Left renal cortex interstitium (tissue), 4 donors: ENCODE data around the gene TMEM269. TPM values are rescaled to one million over a fixed set of nuclear protein-coding genes. Genes with fewer than 3 reads are reported as not detected.

Source experiments
- DNase-seq, 4 donors: peaks; one replicate each; pipeline ENCODE4 v3.0.0-alpha.2; 2013; ENCODE audit warnings: low read depth in 4 of 4, low spot score in 2 of 4, missing footprints in 1 of 4
- polyA plus RNA-seq, 4 donors: library from polyadenylated mRNA; unstranded; fragments of 120-200 nt; gene quantifications; one replicate each; pipeline ENCODE4 v1.2.1, GENCODE V29; 2013; ENCODE audit not compliant: insufficient read length in 4 of 4

The TMEM269 gene, protein sequence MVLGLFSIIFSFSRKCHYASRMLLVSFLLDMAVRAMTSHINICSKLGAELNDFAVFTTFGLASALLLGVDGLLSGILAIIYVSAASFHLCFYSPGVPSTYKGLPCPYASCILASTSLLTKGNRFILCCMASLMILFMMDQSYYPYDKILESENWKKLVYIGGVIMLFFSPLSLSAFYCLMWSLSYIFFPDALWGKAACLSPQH
- 1 to 10 TPM in 2 of 4 donors, under 1 TPM in 2; 0.78 to 1.6 (median 0.97) TPM for polyA plus RNA-seq

DNA sequence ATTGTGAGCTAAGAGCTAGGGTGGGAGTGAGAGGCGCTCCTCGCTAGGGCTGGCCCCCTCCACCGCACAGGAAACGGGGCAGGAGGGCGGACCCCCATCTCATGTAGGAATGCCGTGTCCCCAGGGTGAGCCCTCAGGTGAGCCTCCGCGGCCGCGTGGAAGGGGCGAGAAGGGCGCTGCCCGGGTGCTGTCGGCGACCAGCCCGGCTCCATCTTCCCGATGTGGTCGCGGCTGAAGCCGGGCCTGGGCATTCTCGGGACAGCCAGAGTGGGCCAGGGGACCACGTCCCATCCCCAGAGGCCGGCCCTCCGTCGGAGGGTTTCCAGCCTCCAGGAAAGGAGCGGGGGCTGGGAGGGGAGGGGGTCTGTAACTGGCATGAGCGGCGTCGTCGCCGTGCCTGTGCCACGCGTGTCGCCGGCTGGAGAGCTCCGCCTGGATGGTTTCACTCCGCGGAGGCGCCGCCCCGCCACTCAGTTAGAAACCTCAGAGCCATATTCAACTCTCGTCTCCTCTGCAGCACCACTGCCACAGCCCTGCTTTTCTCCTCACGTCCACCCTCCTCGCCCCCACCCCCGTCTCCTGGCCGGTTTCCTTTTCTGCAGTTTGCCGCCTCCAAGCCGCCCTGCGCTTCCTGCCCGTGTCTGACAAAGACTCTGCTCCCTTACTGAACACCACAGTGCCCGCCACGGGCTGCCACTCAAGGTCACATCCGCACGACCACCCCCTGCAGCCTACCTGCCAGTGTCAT is at the start of gene TMEM269:
Gene TMEM269 (plus strand): TSS at position 46 of the 748 bp plus-strand sequence. CDS start 4,903 bp downstream, outside the sequence.
- DNase-seq = peak in 1 of 4 donors; percentile 9

DNA sequence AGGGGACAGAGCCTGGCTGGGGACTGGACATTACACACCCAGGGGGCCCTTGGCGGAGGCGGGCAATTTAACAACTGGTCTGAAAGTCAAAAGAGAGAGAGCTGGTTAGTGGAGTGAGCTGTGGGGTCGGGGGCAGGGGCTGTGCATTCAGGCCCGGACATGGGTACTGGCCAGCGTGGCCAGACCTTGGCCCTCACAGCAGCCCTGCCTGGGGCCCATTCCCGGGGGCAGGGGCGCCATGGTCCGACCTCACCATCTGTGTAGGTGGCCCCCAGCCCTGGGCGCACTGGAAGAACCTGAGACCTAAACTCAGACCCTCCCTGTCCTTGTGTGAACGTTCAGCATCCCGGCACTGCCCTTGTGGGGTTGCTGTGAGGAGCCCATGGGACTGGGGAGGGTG is 49.7 kb upstream of the TMEM269 start:
- DNase-seq = no peak

DNA sequence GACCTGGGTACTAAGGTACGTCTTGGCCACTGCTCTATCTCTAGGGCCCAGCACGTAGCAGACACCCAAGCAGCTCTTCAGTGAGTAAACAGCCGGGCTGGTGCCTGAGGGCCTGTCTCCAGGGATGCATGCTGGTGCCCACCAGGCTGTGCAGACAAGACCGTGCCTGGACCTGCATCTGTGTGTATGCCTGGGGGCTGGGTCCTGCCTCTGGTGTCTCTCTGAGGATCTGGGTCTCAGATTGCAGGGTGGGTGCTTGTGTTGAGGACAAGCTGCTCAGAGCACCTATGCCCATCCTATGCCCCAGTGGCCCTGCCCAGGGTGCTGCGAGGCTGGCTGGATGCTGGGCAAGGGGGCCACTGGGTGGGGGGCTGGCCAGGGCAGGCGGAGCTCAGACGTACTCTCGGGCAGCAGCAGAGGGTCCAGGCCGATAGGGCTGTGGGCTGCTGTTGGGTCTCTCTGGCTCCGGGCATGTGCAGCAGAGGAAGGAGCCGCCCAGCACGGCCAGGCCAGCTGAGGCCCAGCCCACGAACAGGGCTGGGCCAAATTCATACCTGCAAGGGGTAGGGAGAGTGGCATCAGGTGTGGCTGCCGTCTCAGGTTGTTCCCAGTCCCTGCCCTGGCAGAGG is 49.2 kb upstream of the TMEM269 start:
- DNase-seq = no peak

DNA sequence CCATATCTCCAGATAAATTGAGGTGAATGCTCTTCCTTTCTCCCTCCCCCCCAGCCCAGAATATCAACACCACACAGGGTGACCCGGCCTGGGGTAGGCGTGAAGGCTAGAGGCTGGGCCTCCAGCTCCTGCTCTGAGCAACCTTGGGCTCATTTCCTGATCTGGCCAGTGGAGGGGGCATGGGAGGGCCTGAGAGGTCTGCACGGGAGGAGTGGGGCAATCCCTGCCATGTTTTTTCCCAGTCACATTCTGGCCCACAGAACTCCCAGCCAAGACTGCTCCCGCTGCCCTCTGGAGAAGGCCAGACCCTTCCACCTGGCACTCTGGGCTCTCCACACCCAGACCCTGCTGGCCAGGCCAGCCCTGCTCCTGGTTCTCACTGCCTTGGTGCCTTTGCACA is 48.6 kb upstream of the TMEM269 start:
- no peak for DNase-seq

DNA sequence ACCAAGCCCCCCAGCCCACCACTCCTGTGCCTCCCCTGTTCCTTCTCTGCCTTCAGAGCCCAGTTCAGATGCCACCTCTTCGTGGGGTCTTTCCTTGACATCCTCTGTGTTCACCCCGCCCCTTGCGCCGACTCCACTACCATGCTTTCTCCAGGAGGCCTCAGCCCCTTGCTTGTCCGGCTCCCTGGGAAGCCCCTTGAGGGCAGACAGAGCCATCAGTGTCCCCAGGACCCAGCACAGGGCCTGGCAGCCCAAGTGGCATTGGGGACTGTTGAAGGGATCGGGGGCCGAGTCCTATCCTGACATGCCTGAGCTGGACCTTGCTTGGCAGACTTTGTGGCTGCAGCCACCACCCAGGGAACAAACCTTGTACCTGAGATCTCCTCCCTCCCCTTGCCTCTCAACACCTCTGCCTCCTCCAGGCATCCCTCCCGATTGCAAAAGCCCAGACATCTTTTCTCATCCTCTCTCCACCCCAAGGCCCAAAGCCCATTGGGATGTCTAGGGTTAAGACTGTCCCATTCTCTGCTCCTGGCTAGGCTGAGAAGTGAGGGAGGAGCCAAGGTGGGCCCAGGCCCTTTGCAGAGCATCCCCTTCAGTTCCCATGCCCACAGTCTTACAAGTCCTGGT is 48.1 kb upstream of the TMEM269 start:
- no peak for DNase-seq

DNA sequence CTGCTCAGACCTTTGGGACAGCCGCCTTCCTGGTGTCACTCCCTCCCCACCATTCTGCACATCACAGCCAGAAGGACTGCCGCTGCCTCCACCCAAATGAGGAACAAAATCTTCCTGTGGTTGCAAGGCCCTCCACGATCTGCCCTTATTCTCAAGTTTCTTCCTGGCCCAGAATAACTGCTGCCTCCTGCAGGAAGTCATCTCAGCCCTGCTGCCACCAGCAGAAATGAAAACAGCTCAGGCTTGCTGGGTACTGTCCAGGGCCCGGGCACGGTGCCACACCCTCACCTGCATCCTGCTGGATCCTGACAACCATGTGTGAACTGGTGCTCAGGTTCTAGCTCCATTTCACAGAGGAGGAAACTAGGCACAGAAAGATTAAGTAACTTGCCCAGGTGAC is 47.5 kb upstream of the TMEM269 start:
- no peak for DNase-seq

DNA sequence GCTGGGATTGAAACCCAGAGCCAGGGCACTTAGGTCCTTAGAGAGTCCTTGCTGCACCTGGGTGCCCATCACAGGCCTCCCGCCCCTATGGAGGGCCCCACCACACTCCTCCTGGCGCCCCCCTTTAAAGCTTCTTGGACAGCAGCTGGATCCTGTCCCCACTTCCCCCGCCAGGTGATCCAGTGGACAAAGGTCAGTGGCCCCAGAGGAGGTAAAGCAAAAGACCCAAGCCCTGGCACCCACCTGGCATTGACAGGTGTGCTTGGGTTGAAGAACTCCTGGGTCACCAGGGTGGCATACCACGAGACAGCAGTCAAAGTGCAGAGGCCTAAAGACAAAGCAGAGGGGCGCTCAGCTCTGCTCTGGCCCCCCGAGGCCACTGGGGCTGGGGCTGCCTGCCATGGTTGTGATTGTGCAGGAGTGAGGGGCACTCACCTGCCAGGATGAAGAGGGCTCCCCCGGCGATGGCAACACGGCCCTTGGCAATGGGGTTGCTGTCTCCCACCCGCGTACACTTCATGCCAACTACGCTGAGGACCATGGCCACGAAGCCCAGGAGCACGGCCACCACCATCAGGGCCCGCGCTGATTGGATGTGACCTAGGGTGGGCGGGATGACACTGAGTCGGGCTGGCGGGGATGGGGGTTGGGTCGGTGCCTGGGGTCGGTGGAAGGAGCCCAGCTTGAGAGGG is 46.7 kb upstream of the TMEM269 start:
- DNase-seq = no peak

DNA sequence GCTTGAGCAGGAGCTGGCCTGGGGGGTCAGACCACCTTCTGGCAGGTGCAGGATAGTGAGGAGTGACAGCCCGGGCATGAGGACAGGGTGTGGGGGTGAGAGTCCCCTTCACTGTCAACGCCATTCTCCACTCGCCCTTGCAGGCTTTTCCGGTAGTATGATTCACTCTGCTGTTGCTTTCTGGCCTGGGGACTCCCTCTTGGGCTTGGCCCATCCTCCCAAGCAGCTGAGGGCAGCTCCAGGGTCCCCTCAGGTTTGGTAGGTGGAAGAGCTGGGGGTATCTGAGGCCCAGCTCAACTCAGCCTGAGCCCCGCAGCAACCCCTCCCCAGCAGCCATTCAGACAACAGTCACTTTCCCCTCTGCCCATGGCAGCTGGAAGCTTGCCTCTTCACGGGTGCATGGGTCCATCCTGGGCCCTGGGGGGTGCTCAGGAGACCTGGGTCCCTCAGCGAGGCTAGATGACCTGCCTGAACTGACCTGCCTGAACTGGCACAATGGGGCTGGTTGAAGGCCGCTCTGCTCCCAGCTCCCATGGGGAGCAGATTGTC is 46.0 kb upstream of the TMEM269 start:
- no peak for DNase-seq

DNA sequence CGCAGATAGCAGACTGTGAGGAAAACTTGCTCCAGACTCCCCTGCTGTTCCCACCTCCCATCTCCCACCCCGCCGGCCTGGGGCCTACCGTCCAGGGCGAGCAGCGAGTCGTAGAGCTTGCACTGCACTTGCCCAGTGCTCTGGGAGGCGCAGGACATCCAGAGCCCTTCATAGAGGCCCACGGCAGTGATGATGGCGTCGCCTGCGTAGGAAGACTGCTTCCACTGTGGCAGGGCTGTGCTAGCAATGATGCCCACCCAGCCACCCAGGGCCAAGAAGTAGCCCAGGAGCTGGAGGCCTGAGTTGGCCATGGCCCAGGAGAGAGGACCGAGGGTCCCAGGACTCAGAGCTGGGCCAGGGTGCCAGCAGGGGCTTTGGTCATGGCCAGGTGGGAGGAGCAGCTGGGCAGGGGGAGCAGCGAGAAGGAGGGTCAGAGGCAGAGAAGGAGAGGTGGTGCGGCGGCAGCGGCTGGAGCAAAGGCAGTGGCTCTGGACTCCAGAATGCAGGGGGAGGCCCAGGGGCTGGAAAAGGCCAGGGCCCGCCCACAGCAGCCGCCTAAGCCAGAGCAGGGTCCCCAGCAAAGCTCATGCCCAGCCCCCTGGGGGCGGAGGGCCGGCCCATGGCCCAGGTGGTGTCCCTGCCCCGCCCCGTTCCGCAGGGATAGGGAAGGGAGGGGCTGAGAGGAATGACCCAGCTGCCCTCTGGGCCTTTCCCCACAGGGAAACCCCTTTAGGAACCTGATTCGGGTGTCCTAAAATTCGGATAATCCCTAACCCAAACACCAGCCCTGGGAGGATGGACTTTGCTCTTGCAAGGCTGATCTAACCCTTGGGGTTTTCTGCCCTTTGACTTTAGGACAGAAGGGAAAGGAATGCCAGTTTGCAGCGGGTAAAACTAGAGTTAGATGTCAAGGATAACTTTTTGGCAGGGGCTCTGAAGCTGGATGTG is 44.8 kb upstream of the TMEM269 start, which contains the start of gene CLDN19:
Gene CLDN19 (minus strand): TSS at position 484 of the 948 bp plus-strand sequence. CDS start 173 bp downstream, at position 311.
- DNase-seq = peak in 1 of 4 donors; percentile 46

DNA sequence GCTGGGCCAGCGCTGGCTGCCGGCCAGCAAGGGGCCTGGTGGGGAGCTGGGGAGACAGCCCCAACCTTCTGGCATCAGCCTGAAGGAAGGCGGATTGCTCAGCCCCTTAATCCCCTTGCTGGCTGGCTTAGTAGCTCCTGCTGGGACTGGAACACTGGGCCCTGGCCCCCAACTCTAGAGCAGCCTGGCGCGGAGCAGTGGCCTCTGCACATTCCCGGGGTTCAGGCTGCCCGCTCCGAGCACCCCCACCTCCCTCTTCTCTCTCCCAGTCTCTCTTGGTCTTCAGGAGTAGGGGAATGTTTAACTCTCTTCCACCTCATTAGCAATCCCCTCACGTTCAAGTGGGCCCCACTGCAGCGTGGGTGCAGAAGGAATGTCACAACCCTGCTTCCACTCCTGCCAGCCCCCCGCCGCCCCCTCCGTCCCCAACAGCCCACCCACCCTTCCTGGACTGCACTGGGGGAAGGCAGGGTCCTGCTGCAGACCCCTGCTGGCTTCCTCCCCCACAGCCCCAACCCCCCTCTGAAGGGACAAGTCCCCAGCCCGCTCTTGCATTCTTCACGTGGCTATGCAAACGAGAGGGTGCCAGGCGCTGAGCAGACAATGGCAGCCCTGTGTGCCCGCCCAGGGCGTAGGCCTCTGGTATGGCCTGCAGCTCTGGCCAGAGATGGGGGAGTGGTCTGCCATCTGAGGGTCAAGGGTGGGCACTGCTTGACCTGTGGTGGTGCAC is 43.8 kb upstream of the TMEM269 start:
- no peak for DNase-seq

DNA sequence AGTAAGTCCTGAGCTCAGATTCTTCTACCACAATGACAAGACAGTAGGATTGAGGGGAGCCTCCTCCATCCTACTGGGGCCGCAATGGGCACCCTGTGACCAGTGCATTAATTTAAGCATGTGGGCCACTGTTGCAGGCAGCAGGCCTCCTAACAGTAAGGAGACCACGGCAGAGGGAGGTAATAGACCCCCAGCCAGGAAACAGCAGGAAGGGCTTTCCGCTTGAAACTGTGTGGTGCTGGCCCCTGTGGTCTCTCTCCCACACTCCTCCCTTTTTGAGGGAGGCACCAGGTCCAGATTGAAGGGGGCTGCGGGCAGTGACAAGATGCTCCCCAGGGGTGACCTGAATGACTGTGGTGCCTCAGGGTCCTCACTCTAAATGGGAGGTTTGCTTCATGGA is 43.1 kb upstream of the TMEM269 start:
- DNase-seq = no peak

DNA sequence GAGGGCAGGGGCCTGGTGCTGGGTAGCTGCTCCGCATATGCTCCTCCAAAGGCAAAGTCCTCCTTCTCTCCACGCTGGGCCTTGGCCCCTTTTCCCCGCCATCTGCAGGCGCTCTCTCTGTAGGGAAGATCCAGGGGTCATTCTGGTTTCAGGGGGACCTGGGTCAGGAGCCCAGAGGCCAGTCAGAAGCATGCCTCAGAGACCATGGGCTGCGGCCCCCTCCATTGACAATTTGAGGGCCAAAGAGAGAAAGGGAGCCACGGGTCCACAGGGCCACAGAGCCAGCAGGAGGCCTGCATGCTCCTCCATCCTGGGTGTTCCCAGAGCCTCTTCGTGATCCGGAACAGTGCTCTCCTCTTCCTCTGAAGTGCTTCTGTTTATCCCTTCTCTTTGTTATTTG is 42.6 kb upstream of the TMEM269 start:
- no peak for DNase-seq

DNA sequence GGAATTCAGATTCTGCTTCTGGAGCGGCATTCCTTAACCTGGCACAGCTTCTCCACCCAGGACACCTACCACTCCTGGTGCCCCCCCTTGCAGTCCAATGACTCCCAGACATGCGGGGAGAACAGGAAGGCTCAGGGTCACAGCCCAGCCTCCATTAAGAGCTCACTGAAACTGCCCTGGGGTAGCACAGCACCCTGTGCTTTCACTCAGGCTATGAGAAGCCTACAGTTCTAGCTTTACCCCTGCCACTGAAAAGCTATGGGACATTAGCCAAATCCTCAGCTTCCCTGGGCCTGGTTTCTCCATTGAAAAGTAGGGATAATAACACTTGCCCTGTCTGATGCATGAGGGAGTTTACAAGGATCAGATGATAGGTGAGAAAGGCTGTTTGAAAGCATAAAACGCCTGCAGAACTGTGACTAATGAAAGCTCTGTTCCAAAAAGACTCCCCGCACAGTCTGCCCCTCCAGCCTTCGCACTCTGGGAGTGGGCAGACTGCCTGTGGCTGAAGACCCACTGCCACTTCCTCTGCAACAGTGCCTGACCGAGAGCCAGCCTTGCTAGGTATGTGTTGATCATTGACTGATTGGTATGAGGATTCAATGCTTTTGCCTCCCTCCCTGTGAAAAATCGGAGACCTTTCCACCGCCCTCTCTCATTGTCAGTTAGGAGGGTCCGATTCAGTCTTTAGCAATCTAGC is 42.0 kb upstream of the TMEM269 start:
- no peak for DNase-seq

DNA sequence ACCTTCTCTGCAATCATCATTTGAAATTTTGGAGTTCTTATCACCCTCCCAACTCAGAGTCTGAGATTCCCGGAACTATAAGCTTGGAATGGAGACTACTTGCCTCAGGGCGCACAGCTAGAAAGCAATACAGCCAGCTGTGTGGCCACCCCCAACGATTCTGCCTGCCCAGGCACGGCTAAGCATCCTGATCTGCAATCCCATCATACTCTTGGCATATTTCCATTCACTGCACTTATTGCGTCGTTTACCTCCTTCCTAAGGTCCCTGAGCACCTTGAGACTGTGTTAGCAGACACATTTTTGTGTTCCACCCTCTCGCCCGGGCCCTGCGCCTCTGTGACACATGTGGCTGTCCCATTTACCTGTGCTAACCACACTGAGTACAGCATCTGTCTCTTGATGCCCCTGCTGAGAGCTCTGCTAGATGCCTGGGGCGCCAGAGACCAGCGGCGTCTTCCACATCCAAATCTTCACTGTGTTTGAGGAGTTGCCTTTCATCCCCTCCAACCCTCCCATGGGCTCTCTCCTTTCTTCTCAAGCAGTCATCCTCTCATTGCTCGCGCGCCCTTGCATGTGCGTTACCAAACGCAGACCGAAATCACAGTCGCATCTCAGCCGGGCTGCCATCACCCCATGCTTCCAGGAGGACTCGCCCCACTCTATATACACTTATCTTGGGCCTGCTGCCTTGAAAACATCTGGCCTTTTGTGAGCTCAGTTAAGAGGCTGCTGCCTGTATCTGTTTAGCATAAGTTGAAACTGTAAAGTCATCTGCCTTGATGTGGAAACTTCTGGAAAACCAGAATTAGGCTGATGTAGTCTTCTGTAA is 41.3 kb upstream of the TMEM269 start:
- no peak for DNase-seq

DNA sequence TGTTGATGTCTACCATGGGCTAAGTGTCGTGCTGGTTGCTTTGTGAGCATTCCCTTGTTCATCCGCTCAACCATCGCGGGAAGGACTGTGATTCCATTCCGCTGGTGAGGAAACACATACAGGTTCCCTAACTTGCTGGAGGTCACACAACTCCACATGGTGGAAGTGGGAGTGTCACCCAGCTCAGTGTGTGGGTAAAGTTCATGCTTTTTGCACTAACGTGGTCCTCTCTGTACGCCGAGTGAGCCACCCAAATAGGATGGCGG is 40.7 kb upstream of the TMEM269 start:
- DNase-seq = no peak

DNA sequence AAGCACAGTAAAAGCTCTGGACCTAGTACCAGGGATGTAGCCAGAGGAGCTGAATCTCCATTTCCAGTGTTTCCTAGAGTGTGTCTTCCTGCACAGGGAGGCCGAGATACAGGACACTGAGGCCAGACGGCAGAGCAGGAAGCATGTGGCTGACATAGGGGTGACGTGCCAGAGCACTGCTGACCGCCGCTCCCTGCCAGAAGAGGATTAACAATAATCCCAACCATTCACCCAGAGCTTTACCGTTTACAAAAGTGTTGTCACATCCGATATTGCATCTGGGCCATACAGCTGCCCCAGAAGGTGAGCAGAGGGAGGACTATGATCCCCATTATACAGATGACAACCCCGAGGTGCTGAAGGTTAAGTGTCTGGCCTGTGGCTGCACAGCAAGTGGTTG is 38.9 kb upstream of the TMEM269 start:
- no peak for DNase-seq

DNA sequence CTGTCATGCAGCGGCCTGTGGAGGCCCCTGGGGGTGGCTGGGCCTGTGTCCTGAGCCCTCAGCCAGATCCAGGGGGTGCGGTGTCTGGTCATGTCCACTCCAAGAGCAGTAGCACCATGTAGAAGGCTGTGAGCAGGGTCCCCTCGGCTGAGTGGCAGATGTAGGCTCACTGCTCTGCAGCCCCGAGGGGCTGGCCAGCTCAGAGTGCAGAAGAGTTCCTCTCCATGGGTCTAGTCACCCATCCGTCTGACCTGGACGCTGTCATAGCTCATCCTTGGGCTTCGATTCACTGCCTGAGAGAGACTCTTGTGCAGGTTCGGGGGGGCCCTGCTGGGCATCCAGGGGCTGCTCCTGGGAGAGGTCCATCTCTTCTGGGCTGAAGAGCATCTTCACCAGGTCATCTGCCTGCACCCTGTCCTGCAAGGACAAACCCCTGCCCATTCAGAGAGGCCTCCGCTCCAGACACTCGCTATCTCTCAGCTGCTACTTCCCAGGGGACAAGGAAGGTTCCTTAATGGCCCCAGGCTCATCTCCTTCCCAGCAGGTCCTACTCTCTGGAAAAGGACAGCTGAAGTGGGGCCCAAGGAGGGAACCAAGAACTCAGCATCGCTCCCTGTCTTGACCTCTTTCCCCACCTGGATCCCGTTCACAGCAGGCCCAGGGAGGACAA is 38.2 kb upstream of the TMEM269 start:
- DNase-seq = no peak
